AG10803 (cell line): ENCODE measurements around the gene RAPGEF2.
"Not testable (repeated sequence)": the region's sequence is repeated elsewhere in the genome, so short reads cannot be mapped to it uniquely, and the experiment has no call there.

Experiments used
- DNase-seq: peaks from one replicate; pipeline ENCODE4 v3.0.0; 2010; ENCODE audit warnings: low read depth
- H3K4me3 ChIP-seq: 2 replicates; pipeline ENCODE4 v1.5.1; 2011; ENCODE audit warnings: mild to moderate bottlenecking, low read length, control low read depth
- CTCF ChIP-seq: conservative IDR thresholded peaks from 2 replicates; pipeline ENCODE4 v1.5.1; 2011; ENCODE audit warnings: mild to moderate bottlenecking, low read length, control low read depth, inconsistent platforms

RAPGEF2 gene

GRCh38 chr4:159308566-159309340, 205.9 kb downstream of the RAPGEF2 start:
- no peak overlapping the region for H3K4me3 ChIP-seq
- peak; percentile 23 for DNase-seq

GRCh38 chr4:159312236-159312635, 209.4 kb downstream of the RAPGEF2 start:
- no peak for TF ChIP-seq CTCF
- H3K4me3 ChIP-seq, result no peak overlapping the region
- DNase-seq, result no peak

More at GRCh38 chr4:159308566-159309340, 205.9 kb downstream of the RAPGEF2 start:
- TF ChIP-seq CTCF, result no peak

GRCh38 chr4:159315879-159316278, 213.0 kb downstream of the RAPGEF2 start:
- TF ChIP-seq CTCF, result peak; percentile 16; the same call in 1 of the 2 replicates
- H3K4me3 ChIP-seq, DNase-seq: not testable (repeated sequence)

- no peak for TF ChIP-seq CTCF
- H3K4me3 ChIP-seq, result no peak overlapping the region
- no peak for DNase-seq
These were observed 214.3 kb downstream of the RAPGEF2 start for GRCh38 chr4:159317203-159317602.

- no peak overlapping the region for H3K4me3 ChIP-seq
- no peak for DNase-seq
- TF ChIP-seq CTCF, result no peak
These were observed 216.1 kb downstream of the RAPGEF2 start for GRCh38 chr4:159319027-159319426.

- no peak overlapping the region for H3K4me3 ChIP-seq
- DNase-seq, result no peak
- TF ChIP-seq CTCF, result no peak
These were observed 223.6 kb downstream of the RAPGEF2 start for GRCh38 chr4:159326480-159326879.

GRCh38 chr4:159328766-159329165, 225.9 kb downstream of the RAPGEF2 start:
- TF ChIP-seq CTCF, result no peak
- no peak for DNase-seq
- H3K4me3 ChIP-seq, result no peak overlapping the region
